Left ventricle myocardium superior (tissue), 1 donor: ENCODE results near the gene WWOX. TPM values are rescaled to one million over a fixed set of nuclear protein-coding genes. Genes with fewer than 3 reads are reported as not detected.
"Not testable (repeated sequence)": the region's sequence is repeated elsewhere in the genome, so short reads cannot be mapped to it uniquely, and the experiment has no call there.

Source experiments
- ATAC-seq: fragments of 200-7000 bp; cut with Tn5 transposase; one replicate; pipeline ENCODE4 v1.9.1; 2020; ENCODE audit warnings: mild to moderate bottlenecking, moderate library complexity
- DNase-seq: peaks from one replicate; pipeline ENCODE4 v3.0.0-alpha.2; 2020
- intact Hi-C: fragments of 100-400 bp; cut with micrococcal nuclease; formaldehyde crosslinking; loops from one replicate; pipeline ENCODE4 v1.11.0; 2022
- total RNA-seq: library from RNA; stranded (reverse); fragmentation: NEBNext Ultra II Directional; extraction: Animal tissue kit (Norgen Biotek cat#: 25700); gene quantifications from one replicate; pipeline ENCODE4 v1.2.1, GENCODE V29; 2021
- donor health status: DM: no; HTN: yes; CAD: no; lungs with severe emphysema.

The WWOX gene
- total RNA-seq, 1 donor from 2014 or later = 12.8 TPM

- DNase-seq = no peak
- intact Hi-C loops = no loop called here
- ATAC-seq = no peak
These were observed 391.4 kb downstream of the WWOX start for GRCh38 chr16:78490847-78491246.

DNA sequence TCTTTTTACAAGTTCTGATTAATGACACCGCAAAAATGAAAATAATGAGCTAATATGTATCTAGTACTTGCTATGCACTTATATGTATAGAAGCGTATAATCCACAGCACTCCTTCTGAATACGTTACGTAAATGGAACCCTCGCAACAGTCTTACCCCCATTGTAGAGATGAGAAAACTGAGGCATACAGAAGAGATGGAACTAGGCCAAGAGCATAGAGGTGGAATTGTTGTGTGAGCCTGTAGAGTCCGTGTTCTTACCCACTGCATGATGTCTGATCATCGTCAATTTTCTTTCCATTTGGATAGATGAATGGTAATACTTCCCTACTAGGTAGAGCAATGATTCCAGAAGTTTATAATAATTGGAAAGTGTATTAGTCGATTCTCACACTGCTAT is 394.1 kb downstream of the WWOX start:
- DNase-seq (no peak), ATAC-seq (no peak)
- intact Hi-C loops = no loop called here

GRCh38 chr16:78494105-78494504 is 394.7 kb downstream of the WWOX start:
- intact Hi-C loops = no loop called here
- ATAC-seq = no peak
- no peak for DNase-seq

GRCh38 chr16:78494674-78495073 is 395.2 kb downstream of the WWOX start:
- intact Hi-C loops = no loop called here
- DNase-seq (no peak), ATAC-seq (no peak)

GRCh38 chr16:78496189-78496588 is 396.7 kb downstream of the WWOX start:
- ATAC-seq (no peak), DNase-seq (no peak)
- intact Hi-C loops = no loop called here

DNA sequence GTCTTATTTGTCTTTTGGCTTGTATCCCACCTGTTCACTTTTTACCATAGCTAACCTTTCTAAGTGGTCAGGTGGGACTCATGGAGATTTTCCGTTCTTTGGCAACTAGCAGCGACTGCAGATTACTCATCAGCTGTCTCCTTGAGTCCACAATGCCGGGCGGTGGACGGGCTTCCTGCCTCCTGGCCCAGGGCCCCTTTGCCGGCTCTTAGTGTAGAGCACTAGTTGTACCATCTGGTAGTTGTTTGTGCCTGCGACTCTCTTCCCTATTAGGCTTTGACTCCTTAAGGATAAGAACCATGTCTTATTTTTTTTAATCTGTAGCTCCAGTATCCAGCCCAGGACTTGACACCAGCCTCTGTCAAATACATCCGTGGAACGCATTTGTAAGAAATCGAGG is 399.9 kb downstream of the WWOX start:
- intact Hi-C loops = no loop called here
- ATAC-seq (no peak), DNase-seq (no peak)

GRCh38 chr16:78500659-78501270 is 401.3 kb downstream of the WWOX start:
- ATAC-seq = no peak
- DNase-seq = no peak
- intact Hi-C loops = loop anchor here (5.0 kb wide), 2 partner anchors 272 to 1102 kb away; partner anchors contain the start of gene MAF

DNA sequence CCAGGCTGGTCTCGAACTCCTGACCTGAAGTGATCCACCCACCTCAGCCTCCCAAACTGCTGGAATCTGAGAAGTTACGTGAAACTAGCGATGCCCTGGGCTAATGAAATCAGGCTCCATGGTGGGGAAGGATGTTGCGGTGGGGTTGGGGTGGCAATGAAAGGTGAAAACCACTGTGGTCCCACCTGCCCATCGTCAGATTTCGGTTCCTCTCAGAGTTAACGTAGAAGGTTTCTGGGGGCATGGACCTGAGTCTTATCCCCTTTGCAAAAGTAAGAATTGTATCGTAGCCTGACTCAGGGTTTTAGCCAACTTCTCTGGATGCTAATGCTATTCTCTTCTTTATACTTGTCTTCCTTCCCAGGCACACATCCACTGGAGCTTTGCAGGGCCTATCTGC is 402.3 kb downstream of the WWOX start:
- intact Hi-C loops = loop anchor here (5.0 kb wide), 2 partner anchors 271 to 1101 kb away; partner anchors contain the start of gene MAF
- DNase-seq = no peak
- no peak for ATAC-seq

GRCh38 chr16:78502812-78503350 is 403.4 kb downstream of the WWOX start:
- DNase-seq (no peak), ATAC-seq (no peak)
- intact Hi-C loops = loop anchor here (5.0 kb wide), 2 partner anchors 269 to 1099 kb away; partner anchors contain the start of gene MAF

DNA sequence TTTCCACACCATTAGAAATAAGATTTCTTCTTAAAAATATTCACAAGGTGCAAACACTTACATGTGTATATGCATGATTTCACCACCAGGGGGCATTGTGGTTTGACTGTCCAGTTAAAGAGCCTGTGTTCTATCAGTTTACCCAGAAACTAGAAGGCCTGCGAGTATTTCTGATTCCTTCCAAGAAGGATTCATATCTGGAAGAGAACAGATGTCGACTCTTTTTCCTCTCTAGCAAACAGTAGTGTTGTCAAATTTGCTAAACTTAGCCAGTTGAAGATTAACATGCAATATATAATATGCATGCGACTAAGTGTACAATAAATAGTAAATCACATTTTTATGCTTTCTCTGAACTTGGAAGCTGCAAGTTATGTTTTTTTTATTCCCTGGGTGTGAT is 404.1 kb downstream of the WWOX start:
- intact Hi-C loops = loop anchor here (5.0 kb wide), 2 partner anchors 269 to 1099 kb away; partner anchors contain the start of gene MAF
- no peak for ATAC-seq
- no peak for DNase-seq

- DNase-seq (peak; percentile 56), ATAC-seq (peak; percentile 20)
- intact Hi-C loops = loop anchor here (5.0 kb wide), 2 partner anchors 268 to 1098 kb away; partner anchors contain the start of gene MAF
These were observed 405.0 kb downstream of the WWOX start for GRCh38 chr16:78504401-78504851.

- ATAC-seq (no peak), DNase-seq (no peak)
- intact Hi-C loops = no loop called here
These were observed 405.6 kb downstream of the WWOX start for GRCh38 chr16:78505036-78505435.

- ATAC-seq = peak; percentile 94
- DNase-seq = peak; percentile 74
- intact Hi-C loops = no loop called here
These were observed 406.3 kb downstream of the WWOX start for GRCh38 chr16:78505544-78506366.

- DNase-seq (no peak), ATAC-seq (no peak)
- intact Hi-C loops = no loop called here
These were observed 407.1 kb downstream of the WWOX start for GRCh38 chr16:78506367-78507193.

DNA sequence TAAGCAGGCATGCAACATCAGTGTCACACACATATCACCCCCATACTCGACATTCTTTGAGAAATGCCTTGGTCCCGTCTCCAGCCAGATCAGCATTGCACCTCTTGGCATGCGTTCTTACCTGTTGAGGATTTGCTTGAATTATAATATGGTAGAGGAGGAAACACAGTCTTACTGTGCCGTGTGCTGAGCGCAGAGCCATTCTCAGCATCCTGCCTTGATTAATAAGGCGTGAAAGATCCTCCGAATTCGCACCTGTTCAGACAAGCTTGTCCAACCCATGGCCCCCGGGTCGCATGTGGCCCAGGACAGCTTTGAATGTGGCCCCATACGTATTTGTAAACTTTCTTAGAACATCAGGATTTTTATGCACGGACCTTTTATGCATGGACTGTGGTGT is 408.1 kb downstream of the WWOX start:
- intact Hi-C loops = no loop called here
- ATAC-seq (no peak), DNase-seq (no peak)

- intact Hi-C loops = loop anchor here (5.0 kb wide), 1 partner anchor 252 kb away; no protein-coding TSS in a partner anchor
- no peak for DNase-seq
- no peak for ATAC-seq
These were observed 410.5 kb downstream of the WWOX start for GRCh38 chr16:78509965-78510364.

GRCh38 chr16:78510496-78510895 is 411.0 kb downstream of the WWOX start:
- ATAC-seq (no peak), DNase-seq (no peak)
- intact Hi-C loops = loop anchor here (5.0 kb wide), 1 partner anchor 252 kb away; no protein-coding TSS in a partner anchor

- intact Hi-C loops = loop anchor here (5.0 kb wide), 1 partner anchor 248 kb away; no protein-coding TSS in a partner anchor
- DNase-seq = no peak
- ATAC-seq = no peak
These were observed 414.4 kb downstream of the WWOX start for GRCh38 chr16:78513838-78514237.

- not testable (repeated sequence) for DNase-seq, ATAC-seq
- intact Hi-C loops = loop anchor here (5.0 kb wide), 1 partner anchor 247 kb away; no protein-coding TSS in a partner anchor
These were observed 415.4 kb downstream of the WWOX start for GRCh38 chr16:78514888-78515287.
